Testis (tissue), 3 donors: ENCODE data around the gene PSMG4. TPM values are rescaled to one million over a fixed set of nuclear protein-coding genes. Genes with fewer than 3 reads are reported as not detected.

Source experiments
- DNase-seq: peaks from one replicate; pipeline ENCODE4 v3.0.0-alpha.2; 2019
- H3K27ac ChIP-seq, 2 donors: fragments of 200-600 bp; sonication (generic); one replicate each; pipeline ENCODE4 v1.5.1; 2019
- H3K27me3 ChIP-seq: fragments of 200-600 bp; sonication (generic); one replicate; pipeline ENCODE4 v1.5.1; 2019
- H3K36me3 ChIP-seq: fragments of 200-600 bp; sonication (generic); one replicate; pipeline ENCODE4 v1.5.1; 2017; ENCODE audit warnings: low read depth; ENCODE audit errors: missing control alignments
- H3K4me1 ChIP-seq: fragments of 200-600 bp; sonication (generic); one replicate; pipeline ENCODE4 v1.5.1; 2019
- H3K4me3 ChIP-seq, 2 donors: fragments of 200-600 bp; sonication (generic); one replicate each; pipeline ENCODE4 v1.5.1; 2017 to 2019
- H3K9me3 ChIP-seq: fragments of 200-600 bp; sonication (generic); one replicate; pipeline ENCODE4 v1.5.1; 2017
- POLR2A ChIP-seq: fragments of 450-650 bp; IDR thresholded peaks from one replicate; pipeline ENCODE4 v1.6.1; 2017; ENCODE audit warnings: antibody characterized with exemption, mild to moderate bottlenecking, moderate library complexity
- whole genome bisulfite sequencing, 2 donors: methylation state at CpG; one replicate each; pipeline ENCODE4 v1.1.5; 2018; 5-methylcytosine and 5-hydroxymethylcytosine counted together
- intact Hi-C: fragments of 100-400 bp; cut with DNase I; formaldehyde crosslinking; loops from one replicate; pipeline ENCODE4 v1.15.1; 2023; ENCODE audit warnings: low total_unique reads
- polyA plus RNA-seq: library from polyadenylated mRNA; stranded (reverse); fragments of 350-450 nt; fragmentation: Illumina TruSeq; extraction: RNeasy Lipid Tissue Mini Kit (QIAGEN cat#74804); gene quantifications from one replicate; pipeline ENCODE4 v1.2.3, GENCODE V29; 2014; ENCODE audit warnings: low read depth, low replicate concordance; ENCODE audit not compliant: insufficient read depth
- total RNA-seq, 2 donors: library from RNA; depleted of rRNA; stranded (reverse); fragments of >200 nt; gene quantifications; one replicate each; pipeline ENCODE4 v1.2.3, GENCODE V29; 2016
- TF ChIP-seq, protein P1 (sequence below), 3 experiments: fragments of 450-650 bp in 2 of 3; fragments of 200-600 bp in 1 of 3; sonication (generic) in 1 of 3; IDR thresholded peaks; one replicate each; pipeline ENCODE4 v1.5.1; 2016 to 2019; ENCODE audit warnings: antibody characterized with exemption in 3 of 3, mild to moderate bottlenecking in 2 of 3, moderate library complexity in 1 of 3

The PSMG4 gene
- total and polyA plus RNA-seq, 3 donors from 2014 or later, result 23.1 to 46.1 (median 42.4) TPM

DNA sequence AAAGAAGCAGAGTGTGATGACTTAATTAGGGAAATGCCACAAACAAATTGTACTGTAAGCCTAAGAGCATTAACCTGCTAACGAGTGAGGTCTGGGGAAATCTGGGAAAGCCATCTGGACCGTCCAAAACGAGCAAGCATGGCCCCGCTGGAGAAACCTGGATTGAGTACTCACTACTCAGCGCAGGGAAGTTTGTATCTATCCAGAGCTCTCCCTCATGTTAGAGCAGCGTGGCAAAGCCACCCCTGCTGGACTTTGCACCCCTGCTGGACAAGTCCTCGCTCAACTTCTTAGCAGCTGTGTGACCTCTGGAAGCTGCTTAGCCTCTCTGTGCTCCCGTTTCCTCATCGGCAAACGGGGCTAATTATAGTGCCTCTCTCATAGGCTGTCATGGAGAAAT, 37.3 kb downstream of the PSMG4 start:
- DNase-seq, result no peak
- H3K27me3 ChIP-seq, result no peaks in the 10 kb centered on the region
- H3K4me1 ChIP-seq, result no peaks in the 10 kb centered on the region
- H3K9me3 ChIP-seq, result no peaks in the 10 kb centered on the region
- H3K27ac ChIP-seq, result no peak overlapping the region
- TF ChIP-seq, protein P1, sequence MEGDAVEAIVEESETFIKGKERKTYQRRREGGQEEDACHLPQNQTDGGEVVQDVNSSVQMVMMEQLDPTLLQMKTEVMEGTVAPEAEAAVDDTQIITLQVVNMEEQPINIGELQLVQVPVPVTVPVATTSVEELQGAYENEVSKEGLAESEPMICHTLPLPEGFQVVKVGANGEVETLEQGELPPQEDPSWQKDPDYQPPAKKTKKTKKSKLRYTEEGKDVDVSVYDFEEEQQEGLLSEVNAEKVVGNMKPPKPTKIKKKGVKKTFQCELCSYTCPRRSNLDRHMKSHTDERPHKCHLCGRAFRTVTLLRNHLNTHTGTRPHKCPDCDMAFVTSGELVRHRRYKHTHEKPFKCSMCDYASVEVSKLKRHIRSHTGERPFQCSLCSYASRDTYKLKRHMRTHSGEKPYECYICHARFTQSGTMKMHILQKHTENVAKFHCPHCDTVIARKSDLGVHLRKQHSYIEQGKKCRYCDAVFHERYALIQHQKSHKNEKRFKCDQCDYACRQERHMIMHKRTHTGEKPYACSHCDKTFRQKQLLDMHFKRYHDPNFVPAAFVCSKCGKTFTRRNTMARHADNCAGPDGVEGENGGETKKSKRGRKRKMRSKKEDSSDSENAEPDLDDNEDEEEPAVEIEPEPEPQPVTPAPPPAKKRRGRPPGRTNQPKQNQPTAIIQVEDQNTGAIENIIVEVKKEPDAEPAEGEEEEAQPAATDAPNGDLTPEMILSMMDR (IDR thresholded peaks at IDR 0.05), result no peak
- no peaks in the 10 kb centered on the region for H3K36me3 ChIP-seq
- intact Hi-C loops, result no loop called here
- 76 to 83% methylated on average over 10 of the region's 10 CpGs for WGBS, 2 donors
- no peak overlapping the region for H3K4me3 ChIP-seq

DNA sequence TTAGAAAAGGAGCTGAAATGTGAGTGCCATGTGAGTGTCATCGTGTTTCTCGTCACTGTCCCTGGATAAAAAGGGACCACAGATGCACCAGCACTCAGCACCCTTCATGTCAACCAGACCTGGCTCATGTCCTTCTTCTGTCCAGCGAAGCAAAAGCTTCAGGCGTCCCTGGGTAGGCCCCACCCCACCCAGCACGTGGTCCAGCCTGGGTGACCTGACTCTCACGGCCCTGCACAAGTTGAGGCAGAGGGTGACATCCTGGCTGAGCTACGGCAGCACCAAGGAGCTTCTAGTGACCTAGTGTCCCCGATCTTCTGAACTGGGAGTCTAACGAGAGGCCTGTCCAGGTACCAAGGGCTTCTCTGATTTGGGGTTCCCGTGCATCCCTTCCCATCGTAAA, 37.8 kb downstream of the PSMG4 start:
- WGBS, 2 donors, result 84% methylated on average over 6 to 11 of the region's 11 CpGs
- intact Hi-C loops, result no loop called here
- DNase-seq, result no peak
- Histone ChIP-seq H3K36me3 (no peaks in the 10 kb centered on the region), H3K4me1 (no peaks in the 10 kb centered on the region), H3K4me3 (no peak overlapping the region), H3K9me3 (no peaks in the 10 kb centered on the region), H3K27ac (no peak overlapping the region), H3K27me3 (no peaks in the 10 kb centered on the region)
- no peak for TF ChIP-seq POLR2A
- TF ChIP-seq, protein P1 (IDR thresholded peaks at IDR 0.05), result no peak

DNA sequence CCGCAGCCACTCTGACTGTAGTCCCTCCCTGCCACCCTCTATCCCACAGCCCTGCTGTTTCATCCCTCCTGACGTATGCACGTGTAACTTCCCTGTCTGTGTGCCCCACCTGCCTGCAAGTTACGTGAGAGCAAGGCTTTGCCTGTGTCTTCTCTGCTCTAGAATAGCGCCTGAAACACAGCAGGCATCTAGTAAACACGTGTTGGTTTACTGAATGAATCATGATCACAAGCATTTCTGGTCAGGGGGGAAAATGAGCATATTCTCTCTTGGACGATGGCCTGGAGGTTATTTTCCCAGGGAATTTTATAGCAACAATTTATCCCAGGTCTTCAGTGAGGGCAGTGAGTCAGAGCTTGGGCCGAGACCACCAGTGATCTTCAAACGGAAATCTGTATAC, 38.3 kb downstream of the PSMG4 start:
- Histone ChIP-seq H3K4me1 (no peaks in the 10 kb centered on the region), H3K27me3 (no peaks in the 10 kb centered on the region), H3K4me3 (no peak overlapping the region), H3K9me3 (no peaks in the 10 kb centered on the region), H3K27ac (no peak overlapping the region), H3K36me3 (no peaks in the 10 kb centered on the region)
- TF ChIP-seq POLR2A, result no peak
- TF ChIP-seq, protein P1 (IDR thresholded peaks at IDR 0.05), result no peak
- WGBS, 2 donors, result 83 to 86% methylated on average over 9 of the region's 9 CpGs
- intact Hi-C loops, result no loop called here
- DNase-seq, result no peak

DNA sequence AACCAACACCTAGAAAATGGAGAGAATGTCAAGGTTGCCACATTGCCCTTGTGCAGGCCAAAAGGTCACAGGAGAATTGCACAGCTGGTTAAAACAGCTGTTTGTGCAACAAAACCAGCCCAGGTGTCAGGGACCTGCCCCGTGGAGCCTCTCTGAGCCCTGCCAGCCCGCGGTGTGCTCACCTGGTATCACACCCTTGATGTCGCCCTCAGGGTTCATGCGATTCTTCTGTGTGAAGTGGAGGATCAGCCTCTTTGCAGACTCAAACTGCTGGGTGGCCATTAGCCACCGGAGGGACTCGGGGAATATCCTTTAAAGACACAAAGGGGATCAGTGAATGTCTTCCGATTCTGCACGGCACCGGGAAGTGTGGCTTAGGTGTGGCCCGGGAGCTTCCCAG, 39.2 kb downstream of the PSMG4 start:
- WGBS, 2 donors, result 86 to 89% methylated on average over 11 of the region's 11 CpGs
- no peaks in the 10 kb centered on the region for H3K4me1 ChIP-seq
- intact Hi-C loops, result no loop called here
- no peak for TF ChIP-seq POLR2A
- TF ChIP-seq, protein P1 (IDR thresholded peaks at IDR 0.05), result no peak
- DNase-seq, result no peak
- H3K27me3 ChIP-seq, result no peaks in the 10 kb centered on the region
- H3K27ac ChIP-seq, result no peak overlapping the region
- H3K4me3 ChIP-seq, result no peak overlapping the region
- no peaks in the 10 kb centered on the region for H3K9me3 ChIP-seq
- no peaks in the 10 kb centered on the region for H3K36me3 ChIP-seq

DNA sequence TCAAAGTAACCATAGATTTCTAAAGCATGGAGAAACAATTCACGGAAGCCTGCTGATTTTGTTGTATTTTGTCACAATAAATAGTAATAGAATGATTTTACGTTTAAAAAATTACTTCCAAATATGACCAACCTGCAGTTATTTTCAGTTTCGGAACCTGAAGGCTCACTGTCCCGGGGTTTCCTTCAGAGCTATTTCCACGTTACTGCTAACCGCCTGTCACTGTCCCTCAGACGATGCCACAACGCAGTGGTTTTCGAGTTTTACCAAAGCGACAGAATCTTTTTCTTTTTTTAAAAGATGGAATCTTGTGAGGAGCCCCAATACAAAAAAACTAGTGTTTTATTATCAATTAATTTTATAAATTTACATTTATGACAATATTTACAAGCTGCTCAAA, 40.5 kb downstream of the PSMG4 start:
- Histone ChIP-seq H3K9me3 (no peaks in the 10 kb centered on the region), H3K4me3 (no peak overlapping the region), H3K27ac (no peak overlapping the region), H3K4me1 (no peaks in the 10 kb centered on the region), H3K27me3 (no peaks in the 10 kb centered on the region), H3K36me3 (no peaks in the 10 kb centered on the region)
- DNase-seq, result no peak
- 85 to 95% methylated on average over 10 of the region's 10 CpGs for WGBS, 2 donors
- TF ChIP-seq, protein P1 (IDR thresholded peaks at IDR 0.05), result no peak
- TF ChIP-seq POLR2A, result no peak
- intact Hi-C loops, result no loop called here
